Measurements from ENCODE around the gene ADAMTSL1. TPM values are rescaled to one million over a fixed set of nuclear protein-coding genes. Genes with fewer than 3 reads are reported as not detected.

The ADAMTSL1 gene
- total RNA-seq, 2 donors from 2014 or later = 1.5 TPM; not detected in 1

GRCh38 chr9:18500451-18500850, 26.5 kb downstream of the ADAMTSL1 start:
- Mint-ChIP-seq H3K27me3 (ENCODE audit: insufficient read depth) (no peaks in the 10 kb centered on the region), H3K36me3 (ENCODE audit: low read depth) (no peaks in the 10 kb centered on the region), H3K4me3 (no peak overlapping the region), H3K27ac (no peak overlapping the region), H3K4me1 (no peaks in the 10 kb centered on the region), H3K9me3 (no peaks in the 10 kb centered on the region)
- 84% methylated on average over 1 of the region's 1 CpG; no CpG with 5 or more reads in 1 of the 2 experiments for WGBS, 2 experiments (ENCODE audit: insufficient coverage in 1 of 2, insufficient read length in 1 of 2)
- H3K9me3 ChIP-seq (ENCODE audit: control insufficient read depth, low read length) = no peaks in the 10 kb centered on the region
- no peak overlapping the region for H3K27ac ChIP-seq (ENCODE audit: low read depth, low read length)
- DNase-seq = no peak
- no peaks in the 10 kb centered on the region for H3K4me1 ChIP-seq (ENCODE audit: control insufficient read depth, insufficient read depth, low read length)
- H3K36me3 ChIP-seq (ENCODE audit: control insufficient read depth, insufficient read depth, low read length) = no peaks in the 10 kb centered on the region
- H3K4me3 ChIP-seq (ENCODE audit: low read length) = no peak overlapping the region
- TF ChIP-seq CTCF (conservative IDR thresholded peaks at IDR 0.05) = no peak
- no peak overlapping the region for H3K9ac ChIP-seq (ENCODE audit: extremely low read depth, low read length, poor library complexity, severe bottlenecking)
- H3K27me3 ChIP-seq (ENCODE audit: control insufficient read depth, insufficient read depth, low read length, poor library complexity, severe bottlenecking) = no peaks in the 10 kb centered on the region

GRCh38 chr9:18501949-18502348, 28.0 kb downstream of the ADAMTSL1 start:
- Histone ChIP-seq H3K9me3 (ENCODE audit: control insufficient read depth, low read length) (no peaks in the 10 kb centered on the region), H3K36me3 (ENCODE audit: control insufficient read depth, insufficient read depth, low read length) (no peaks in the 10 kb centered on the region), H3K4me1 (ENCODE audit: control insufficient read depth, insufficient read depth, low read length) (no peaks in the 10 kb centered on the region), H3K27ac (ENCODE audit: low read depth, low read length) (no peak overlapping the region), H3K9ac (ENCODE audit: extremely low read depth, low read length, poor library complexity, severe bottlenecking) (no peak overlapping the region), H3K4me3 (ENCODE audit: low read length) (no peak overlapping the region), H3K27me3 (ENCODE audit: control insufficient read depth, insufficient read depth, low read length, poor library complexity, severe bottlenecking) (no peaks in the 10 kb centered on the region)
- no peaks in the 10 kb centered on the region for H3K27me3 Mint-ChIP-seq (ENCODE audit: insufficient read depth)
- no peak overlapping the region for H3K4me3 Mint-ChIP-seq
- no peak for TF ChIP-seq CTCF (conservative IDR thresholded peaks at IDR 0.05)
- H3K9me3 Mint-ChIP-seq = no peaks in the 10 kb centered on the region
- no peak overlapping the region for H3K27ac Mint-ChIP-seq
- H3K4me1 Mint-ChIP-seq = no peaks in the 10 kb centered on the region
- no peak for DNase-seq
- WGBS, 2 experiments (ENCODE audit: insufficient coverage in 1 of 2, insufficient read length in 1 of 2) = 72 to 85% methylated on average over 2 to 5 of the region's 5 CpGs
- no peaks in the 10 kb centered on the region for H3K36me3 Mint-ChIP-seq (ENCODE audit: low read depth)

GRCh38 chr9:18502546-18502945, 28.6 kb downstream of the ADAMTSL1 start:
- Mint-ChIP-seq H3K27me3 (ENCODE audit: insufficient read depth) (no peaks in the 10 kb centered on the region), H3K4me3 (no peak overlapping the region), H3K27ac (no peak overlapping the region), H3K4me1 (no peaks in the 10 kb centered on the region), H3K9me3 (no peaks in the 10 kb centered on the region), H3K36me3 (ENCODE audit: low read depth) (no peaks in the 10 kb centered on the region)
- no peak for TF ChIP-seq CTCF (conservative IDR thresholded peaks at IDR 0.05)
- Histone ChIP-seq H3K27me3 (ENCODE audit: control insufficient read depth, insufficient read depth, low read length, poor library complexity, severe bottlenecking) (no peaks in the 10 kb centered on the region), H3K36me3 (ENCODE audit: control insufficient read depth, insufficient read depth, low read length) (no peaks in the 10 kb centered on the region), H3K4me1 (ENCODE audit: control insufficient read depth, insufficient read depth, low read length) (no peaks in the 10 kb centered on the region), H3K4me3 (ENCODE audit: low read length) (no peak overlapping the region), H3K27ac (ENCODE audit: low read depth, low read length) (no peak overlapping the region), H3K9me3 (ENCODE audit: control insufficient read depth, low read length) (no peaks in the 10 kb centered on the region), H3K9ac (ENCODE audit: extremely low read depth, low read length, poor library complexity, severe bottlenecking) (no peak overlapping the region)
- WGBS, 2 experiments (ENCODE audit: insufficient coverage in 1 of 2, insufficient read length in 1 of 2) = 76 to 100% methylated on average over 1 to 3 of the region's 3 CpGs
- no peak for DNase-seq

Measured in endodermal cell (in vitro differentiated cells).